Measurements from ENCODE around the gene FBXW8.

Gene FBXW8

DNA sequence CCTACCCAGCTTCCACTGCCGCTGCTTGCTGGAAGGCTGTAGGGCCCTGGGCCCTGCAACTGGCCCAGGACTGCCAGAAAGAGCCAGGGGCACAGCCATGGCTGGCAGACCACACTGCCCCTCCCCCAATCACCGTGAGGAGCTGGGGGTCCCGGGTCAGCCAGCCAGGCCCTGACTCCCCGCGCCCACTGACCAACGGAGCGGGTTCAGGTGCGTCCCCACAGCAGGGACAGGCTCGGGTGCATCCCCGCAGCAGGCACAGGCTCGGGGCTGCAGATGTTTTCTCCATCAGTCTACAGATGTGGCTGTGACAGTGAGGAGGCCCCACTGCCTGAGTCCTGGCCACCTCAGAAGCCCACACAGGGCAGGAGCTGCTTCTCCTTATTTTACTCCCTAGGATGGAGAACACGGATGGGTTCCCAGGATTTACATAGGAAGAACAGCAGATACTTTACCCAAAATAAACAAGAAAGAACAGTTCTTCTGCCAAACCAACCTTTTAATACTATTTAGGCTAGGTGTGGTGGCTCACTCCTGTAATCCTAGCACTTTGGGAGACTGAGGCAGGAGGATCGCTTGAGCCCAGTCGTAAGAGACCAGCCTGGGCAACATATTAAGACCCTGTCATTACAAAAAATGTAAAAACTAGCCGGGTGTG lies 127.4 kb downstream of the FBXW8 start:
- no peak for TF ChIP-seq ZNF274 (IDR thresholded peaks at IDR 0.05; ENCODE audit: low read depth, low read length)
- H3K4me3 ChIP-seq (ENCODE audit: low read length), result no peak overlapping the region

DNA sequence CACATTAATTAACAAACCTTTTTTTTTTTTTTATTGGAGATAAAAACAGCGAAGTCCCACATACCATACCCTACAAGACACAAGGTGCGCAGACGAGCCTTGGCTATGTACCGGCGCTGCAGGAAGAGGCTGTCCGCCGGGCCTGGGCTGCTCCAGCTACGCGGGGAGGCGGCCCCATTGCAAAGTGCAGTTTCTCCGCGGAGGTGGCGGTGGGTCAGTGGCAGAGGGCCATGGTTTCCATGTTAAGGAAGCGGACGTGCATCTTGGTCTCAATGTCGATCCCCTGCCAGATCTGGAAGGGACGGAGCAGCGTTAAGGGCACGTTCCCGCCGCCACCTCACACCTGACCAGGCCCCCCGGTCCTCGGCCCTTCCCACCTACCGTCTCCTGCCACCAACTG lies 128.2 kb downstream of the FBXW8 start:
- no peak overlapping the region for H3K4me3 ChIP-seq (ENCODE audit: low read length)
- no peak for TF ChIP-seq ZNF274 (IDR thresholded peaks at IDR 0.05; ENCODE audit: low read depth, low read length)

DNA sequence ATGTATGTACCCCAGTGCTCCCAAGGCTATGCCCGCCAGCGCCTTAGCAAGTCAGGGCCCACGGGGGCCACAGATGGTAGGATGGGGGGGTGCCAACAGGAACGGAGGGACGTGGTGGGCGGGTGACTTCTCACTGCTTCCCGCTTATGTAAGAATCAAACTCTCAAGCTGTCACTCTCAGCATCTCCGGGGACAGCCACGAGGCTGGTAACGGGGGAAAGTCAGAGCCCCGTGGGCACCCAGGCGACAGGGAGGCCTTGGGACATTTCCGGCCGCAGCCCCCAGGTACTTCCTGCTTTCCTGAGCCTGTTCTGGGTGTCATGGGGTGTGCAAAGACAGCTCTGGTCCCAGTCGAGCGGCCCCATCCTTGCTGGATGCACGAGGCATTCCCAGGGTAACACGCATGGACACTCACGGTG lies 129.2 kb downstream of the FBXW8 start:
- H3K4me3 ChIP-seq (ENCODE audit: low read length), result no peak overlapping the region
- no peak for TF ChIP-seq ZNF274 (IDR thresholded peaks at IDR 0.05; ENCODE audit: low read depth, low read length)

DNA sequence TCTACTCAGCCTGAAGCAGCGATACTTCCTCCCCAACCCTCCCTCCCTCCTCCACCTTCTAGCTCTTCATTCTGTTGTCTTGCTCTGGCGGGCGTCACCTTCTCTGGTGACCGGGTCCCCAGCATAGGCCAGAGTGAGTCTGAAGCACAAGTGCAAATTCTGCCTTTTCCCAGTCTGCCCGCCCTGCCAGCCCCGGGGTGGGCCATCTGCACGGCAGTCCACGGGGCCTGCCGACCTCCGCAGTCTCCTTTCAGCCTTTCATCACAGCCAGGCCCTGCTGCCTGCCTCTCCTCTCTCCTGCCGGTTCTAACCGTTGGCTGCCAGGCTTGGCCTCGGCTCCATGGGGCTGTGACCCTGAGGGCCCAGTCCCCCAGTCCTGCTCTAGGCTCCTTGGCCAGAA lies 129.7 kb downstream of the FBXW8 start:
- H3K4me3 ChIP-seq (ENCODE audit: low read length), result no peak overlapping the region
- TF ChIP-seq ZNF274 (IDR thresholded peaks at IDR 0.05; ENCODE audit: low read depth, low read length), result no peak

DNA sequence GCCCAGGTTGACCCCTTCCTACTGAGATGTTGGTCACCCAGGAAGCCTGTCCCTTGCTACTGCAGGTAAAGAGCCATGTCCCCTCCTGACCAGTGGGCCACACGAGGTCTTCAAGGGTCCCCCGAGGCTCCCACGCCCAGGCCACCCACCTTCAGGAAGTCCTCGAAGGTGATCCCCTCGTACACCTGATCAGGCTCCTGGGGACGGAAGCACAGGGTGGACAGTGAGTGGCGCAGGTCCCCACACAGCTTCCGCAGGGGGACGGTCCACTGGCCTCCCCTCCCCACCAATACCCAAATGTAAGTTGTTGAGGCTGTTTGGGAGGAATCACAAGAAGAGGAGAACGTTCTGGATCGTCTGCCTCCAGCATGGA lies 131.0 kb downstream of the FBXW8 start:
- no peak for TF ChIP-seq ZNF274 (IDR thresholded peaks at IDR 0.05; ENCODE audit: low read depth, low read length)
- H3K4me3 ChIP-seq (ENCODE audit: low read length), result no peak overlapping the region

DNA sequence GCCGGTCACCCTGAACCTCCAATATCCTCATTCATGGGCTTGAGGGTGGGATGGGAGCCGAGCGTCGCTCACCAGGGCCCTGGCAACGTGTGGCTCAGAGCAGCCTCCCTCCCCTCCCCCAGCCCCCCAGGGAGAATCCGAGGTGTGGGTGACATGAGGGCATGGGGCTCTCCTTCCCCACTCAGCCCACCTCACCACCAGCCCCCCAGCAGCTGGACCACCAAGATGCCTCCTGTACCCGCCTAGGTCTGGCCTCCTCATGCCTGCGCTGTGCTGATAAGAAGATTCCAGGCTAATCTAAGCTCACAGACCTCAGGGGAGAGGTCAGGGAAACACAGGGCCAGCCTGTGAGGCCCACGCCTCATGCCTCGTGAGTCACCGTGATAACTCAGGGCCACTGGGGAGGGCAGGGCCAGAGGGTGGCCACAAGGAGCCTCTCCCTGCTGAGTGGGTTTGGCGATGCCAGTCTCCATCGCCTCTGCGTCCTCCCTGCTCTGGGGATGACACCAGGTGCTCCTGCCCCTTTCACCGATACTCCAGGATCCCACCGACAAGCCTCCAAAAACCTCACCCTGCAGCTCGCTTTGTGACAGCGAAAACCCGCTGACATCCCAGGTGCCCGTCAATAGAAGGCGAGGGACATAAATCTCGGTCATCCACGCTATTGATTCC lies 131.6 kb downstream of the FBXW8 start:
- no peak for TF ChIP-seq ZNF274 (IDR thresholded peaks at IDR 0.05; ENCODE audit: low read depth, low read length)
- H3K4me3 ChIP-seq (ENCODE audit: low read length), result no peak overlapping the region

DNA sequence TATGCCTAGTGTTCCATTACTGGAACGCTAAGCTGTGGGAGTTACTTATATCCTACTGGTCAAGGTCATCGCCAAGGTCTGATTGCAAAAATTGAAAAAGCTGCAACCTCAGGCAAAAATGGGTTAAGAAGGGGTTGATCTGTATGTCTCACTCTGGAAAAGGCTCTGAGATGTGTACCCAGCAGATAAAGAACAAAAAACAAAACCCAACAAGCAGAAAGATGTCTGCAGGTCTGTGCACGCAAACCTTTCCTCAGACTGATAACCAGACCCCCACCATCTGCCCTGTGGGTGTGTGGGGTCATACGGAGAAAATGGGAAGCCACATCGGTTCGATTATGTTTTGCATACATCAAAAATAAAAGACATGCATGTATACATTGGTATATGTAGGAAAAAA lies 132.1 kb downstream of the FBXW8 start:
- no peak for TF ChIP-seq ZNF274 (IDR thresholded peaks at IDR 0.05; ENCODE audit: low read depth, low read length)
- no peak overlapping the region for H3K4me3 ChIP-seq (ENCODE audit: low read length)

DNA sequence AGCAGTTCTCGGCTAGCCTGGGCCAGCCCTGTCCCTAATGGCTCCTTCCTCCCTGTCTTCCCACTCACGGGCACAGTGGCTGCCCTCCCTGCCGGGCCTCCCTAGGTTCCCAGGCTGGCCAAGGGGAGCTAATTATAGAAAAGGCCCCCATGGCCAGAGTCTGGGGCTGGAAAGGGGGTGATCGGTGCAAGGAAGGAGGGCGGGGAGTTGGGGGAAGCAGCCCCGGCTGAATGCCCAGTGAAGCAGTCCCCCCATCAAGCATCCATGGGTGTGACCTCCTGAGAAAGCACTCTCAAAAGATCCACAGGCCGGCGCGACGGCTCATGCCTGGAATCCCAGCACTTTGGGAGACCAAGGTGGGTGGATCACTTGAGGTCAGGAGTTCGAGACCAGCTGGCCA lies 133.6 kb downstream of the FBXW8 start:
- H3K4me3 ChIP-seq (ENCODE audit: low read length), result no peak overlapping the region
- no peak for TF ChIP-seq ZNF274 (IDR thresholded peaks at IDR 0.05; ENCODE audit: low read depth, low read length)

DNA sequence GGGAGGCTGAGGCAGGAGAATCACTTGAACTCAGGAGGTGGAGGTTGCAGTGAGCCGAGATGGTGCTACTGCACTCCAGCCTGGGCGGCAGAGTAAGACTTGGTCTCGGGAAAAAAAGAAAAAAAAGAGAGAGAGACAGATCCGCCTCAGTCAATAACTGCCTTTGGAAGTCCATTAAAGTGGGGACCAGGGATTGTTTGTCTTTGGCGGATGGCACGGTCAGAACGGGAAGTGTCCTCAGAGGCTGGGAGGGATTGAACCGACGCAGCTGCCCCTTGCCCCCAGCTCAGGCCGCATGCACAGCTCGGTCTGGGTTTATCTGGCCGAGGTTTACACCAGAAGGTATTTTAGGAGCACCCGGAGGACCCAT lies 134.0 kb downstream of the FBXW8 start:
- TF ChIP-seq ZNF274 (IDR thresholded peaks at IDR 0.05; ENCODE audit: low read depth, low read length), result no peak
- H3K4me3 ChIP-seq (ENCODE audit: low read length), result no peak overlapping the region

DNA sequence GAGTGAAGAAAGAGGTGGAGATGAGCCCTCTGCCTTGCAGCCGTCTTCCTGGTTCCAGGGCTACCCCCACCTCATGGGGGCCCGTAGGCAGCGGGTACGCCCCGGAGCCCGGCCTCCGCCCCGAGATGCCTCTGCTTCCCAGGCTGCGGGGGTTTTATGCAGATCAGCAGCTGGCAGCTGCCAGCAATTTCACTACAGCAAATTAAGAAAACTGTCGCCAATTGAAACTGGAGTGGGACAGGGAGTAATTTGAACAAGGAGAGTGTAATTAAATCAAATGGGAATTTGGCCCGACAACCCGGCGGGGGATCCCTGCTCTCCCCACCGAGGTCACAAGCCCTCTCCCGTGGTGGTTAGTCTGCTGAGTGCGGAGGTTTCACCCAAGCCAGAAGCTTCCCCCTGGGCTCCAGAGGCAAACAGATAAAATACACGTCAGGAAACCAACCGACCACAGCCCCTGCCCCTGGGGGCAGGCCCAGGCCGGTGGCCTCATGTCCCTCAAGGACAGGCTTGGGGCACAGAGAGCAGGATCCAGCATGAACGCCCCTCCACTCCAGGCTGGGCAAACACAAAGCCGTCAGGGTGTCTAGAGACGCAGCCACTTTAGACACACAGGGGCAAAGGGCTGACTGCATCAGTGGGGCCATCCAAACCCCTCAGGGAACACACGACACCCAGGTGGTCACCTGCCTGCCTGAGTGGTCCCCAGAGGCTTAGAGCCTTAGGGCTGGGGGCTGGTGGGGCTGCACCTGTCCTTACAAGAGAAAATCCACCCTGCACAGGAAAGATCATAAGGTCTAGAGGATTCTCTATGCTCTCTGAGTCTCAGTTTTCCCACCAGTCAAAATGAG lies 134.6 kb downstream of the FBXW8 start:
- no peak for TF ChIP-seq ZNF274 (IDR thresholded peaks at IDR 0.05; ENCODE audit: low read depth, low read length)
- H3K4me3 ChIP-seq (ENCODE audit: low read length), result no peak overlapping the region

DNA sequence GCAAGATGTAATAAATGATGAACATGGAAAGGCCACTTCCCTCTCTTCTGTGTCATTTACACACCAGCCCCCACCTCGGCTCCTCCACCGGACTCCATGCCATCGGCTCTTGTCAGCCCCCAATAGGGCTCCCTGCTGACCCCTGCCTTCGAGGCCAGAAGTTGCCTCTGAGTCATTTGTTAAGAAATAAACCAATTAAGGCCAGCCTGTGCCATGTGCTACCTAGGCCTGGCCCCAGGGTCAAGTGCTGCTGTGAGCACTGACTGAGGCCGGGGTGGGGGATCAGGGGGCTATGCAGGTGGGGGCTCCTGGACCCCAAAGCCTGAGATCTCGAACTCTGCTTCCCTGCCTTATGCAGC lies 135.2 kb downstream of the FBXW8 start:
- no peak for TF ChIP-seq ZNF274 (IDR thresholded peaks at IDR 0.05; ENCODE audit: low read depth, low read length)
- no peak overlapping the region for H3K4me3 ChIP-seq (ENCODE audit: low read length)

DNA sequence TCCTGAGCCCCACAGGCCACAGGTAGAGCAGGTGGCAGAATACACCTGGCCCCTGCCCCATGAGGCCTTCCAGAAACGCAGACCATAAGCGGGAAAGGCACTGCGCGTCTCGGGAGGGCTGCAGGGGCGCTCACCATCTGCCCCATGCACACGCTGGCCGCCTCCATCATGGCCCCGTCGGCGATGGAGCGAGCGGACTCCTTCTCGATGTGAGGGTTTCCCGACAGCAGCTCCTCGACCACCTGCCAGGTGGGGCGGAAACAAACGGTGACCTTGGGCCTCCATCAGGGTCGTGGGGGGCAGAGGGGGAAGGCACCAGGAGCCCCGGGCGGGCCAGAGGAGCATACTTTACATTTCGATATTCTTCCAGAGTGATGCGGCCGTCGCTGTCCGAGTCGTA lies 135.7 kb downstream of the FBXW8 start:
- H3K4me3 ChIP-seq (ENCODE audit: low read length), result no peak overlapping the region
- no peak for TF ChIP-seq ZNF274 (IDR thresholded peaks at IDR 0.05; ENCODE audit: low read depth, low read length)

DNA sequence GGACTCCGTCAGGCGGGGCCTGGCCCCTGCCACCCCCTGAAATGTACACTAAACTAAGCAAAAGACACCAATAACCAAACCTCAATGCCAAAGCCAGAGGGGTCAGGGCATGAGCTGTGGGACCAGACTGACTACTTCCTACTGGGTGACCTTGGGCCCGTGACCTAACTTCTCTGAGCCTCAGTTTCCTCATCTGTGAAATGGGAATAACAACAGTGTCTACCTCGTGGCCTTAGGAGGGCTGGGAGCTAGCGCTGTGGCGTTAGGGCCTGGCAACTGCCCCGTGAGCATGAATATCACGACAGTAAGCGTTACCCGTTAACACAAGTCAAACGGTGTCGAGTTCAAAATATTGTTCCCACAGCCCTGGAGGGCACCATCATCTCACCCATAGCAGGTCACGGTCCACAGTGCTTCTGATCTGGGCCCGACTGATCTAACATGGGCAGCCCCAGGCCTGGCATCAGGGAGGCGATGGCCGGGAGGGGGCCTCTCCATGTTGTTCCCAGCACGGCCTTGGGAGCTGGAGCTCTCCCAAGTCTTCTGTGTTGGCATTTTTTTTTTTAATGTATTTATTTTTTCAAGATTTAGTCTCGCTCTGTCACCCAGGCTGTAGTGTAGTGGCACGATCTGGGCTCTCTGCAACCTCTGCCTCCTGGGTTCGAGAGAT lies 136.2 kb downstream of the FBXW8 start:
- TF ChIP-seq ZNF274 (IDR thresholded peaks at IDR 0.05; ENCODE audit: low read depth, low read length), result no peak
- H3K4me3 ChIP-seq (ENCODE audit: low read length), result no peak overlapping the region

DNA sequence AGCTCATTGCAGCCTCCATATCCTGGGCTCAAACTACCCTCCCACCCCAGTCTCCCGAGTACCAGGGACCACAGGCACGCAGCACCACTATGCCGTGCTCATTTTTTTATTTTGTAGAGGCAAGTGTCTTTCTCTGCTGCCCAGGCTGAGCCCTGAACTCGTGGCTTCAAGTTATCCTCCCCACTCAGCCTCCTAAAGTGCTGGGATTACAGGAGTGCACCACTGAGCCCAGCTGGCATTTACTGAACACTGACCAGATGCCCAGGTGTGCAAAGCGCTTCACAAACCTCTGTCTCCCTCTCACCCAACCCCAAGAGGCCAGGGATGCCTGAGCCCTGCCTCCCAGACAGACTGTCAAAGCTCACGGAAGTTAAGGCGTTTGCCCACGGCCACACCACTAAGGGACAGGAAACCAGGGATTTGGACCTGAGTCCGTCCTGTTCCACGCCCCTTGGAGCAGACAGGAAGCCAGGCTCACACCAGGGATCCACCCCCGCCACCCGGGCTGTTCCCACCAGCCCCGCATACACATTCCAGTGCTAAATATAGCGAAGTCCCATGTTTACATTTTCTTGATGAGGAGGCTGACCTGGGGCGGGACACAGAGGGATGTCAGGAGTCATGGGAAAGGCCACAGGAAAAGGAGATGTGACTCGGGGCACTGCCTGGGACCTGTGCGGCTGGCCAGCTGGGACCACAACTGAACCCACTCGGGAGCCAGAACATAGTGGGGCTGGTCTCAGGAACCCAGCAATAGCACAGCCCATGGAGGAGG lies 137.2 kb downstream of the FBXW8 start:
- H3K4me3 ChIP-seq (ENCODE audit: low read length), result no peak overlapping the region
- no peak for TF ChIP-seq ZNF274 (IDR thresholded peaks at IDR 0.05; ENCODE audit: low read depth, low read length)
